HFF-Myc (cell line): ENCODE measurements around the gene PEX12.

Source experiments
- DNase-seq: peaks from one replicate; pipeline ENCODE4 v3.0.0-alpha.2; 2011; ENCODE audit warnings: low read depth; ENCODE audit errors: extremely low read depth
- H3K4me3 ChIP-seq: replicated peaks from 2 replicates; pipeline ENCODE4 v1.5.1; 2011; ENCODE audit warnings: low read depth, mild to moderate bottlenecking, control low read depth, low read length
- CTCF ChIP-seq: IDR thresholded peaks from 2 replicates; pipeline ENCODE4 v1.5.1; 2012; ENCODE audit warnings: mild to moderate bottlenecking, low read depth, low read length, control low read depth; ENCODE audit errors: missing control alignments

The PEX12 gene

GRCh38 chr17:35596530-35597233 lies 18.3 kb upstream of the PEX12 start:
- H3K4me3 ChIP-seq, result no peak overlapping the region
- no peak for DNase-seq
- no peak for TF ChIP-seq CTCF

- TF ChIP-seq CTCF, result no peak
- no peak overlapping the region for H3K4me3 ChIP-seq
- no peak for DNase-seq
These were observed 17.7 kb upstream of the PEX12 start for GRCh38 chr17:35596072-35596471.

- no peak for TF ChIP-seq CTCF
- H3K4me3 ChIP-seq, result peak overlapping the region; percentile 98
- DNase-seq, result no peak
These were observed 10.0 kb upstream of the PEX12 start for GRCh38 chr17:35588196-35588920.

- TF ChIP-seq CTCF, result no peak
- H3K4me3 ChIP-seq, result peak within 1 kb of the TSS; percentile 98
- peak; percentile 94 for DNase-seq
These were observed 8.9 kb upstream of the PEX12 start, which contains the start of gene AP2B1 for GRCh38 chr17:35587074-35587961. Gene AP2B1, plus strand, starts transcription at chr17:35587322. Its CDS starts 6,709 bp downstream, at chr17:35594031.

- H3K4me3 ChIP-seq, result peak overlapping the region; percentile 98
- no peak for DNase-seq
- TF ChIP-seq CTCF, result no peak
These were observed 8.2 kb upstream of the PEX12 start for GRCh38 chr17:35586569-35587073.

GRCh38 chr17:35584061-35584460 lies 5.7 kb upstream of the PEX12 start:
- TF ChIP-seq CTCF, result no peak
- DNase-seq, result no peak

More at GRCh38 chr17:35584061-35584460, 5.7 kb upstream of the PEX12 start:
- no peak overlapping the region for H3K4me3 ChIP-seq
